ENCODE results near the gene LGMN.
"Not testable (repeated sequence)": the region's sequence is repeated elsewhere in the genome, so short reads cannot be mapped to it uniquely, and the experiment has no call there.

The LGMN gene

DNA sequence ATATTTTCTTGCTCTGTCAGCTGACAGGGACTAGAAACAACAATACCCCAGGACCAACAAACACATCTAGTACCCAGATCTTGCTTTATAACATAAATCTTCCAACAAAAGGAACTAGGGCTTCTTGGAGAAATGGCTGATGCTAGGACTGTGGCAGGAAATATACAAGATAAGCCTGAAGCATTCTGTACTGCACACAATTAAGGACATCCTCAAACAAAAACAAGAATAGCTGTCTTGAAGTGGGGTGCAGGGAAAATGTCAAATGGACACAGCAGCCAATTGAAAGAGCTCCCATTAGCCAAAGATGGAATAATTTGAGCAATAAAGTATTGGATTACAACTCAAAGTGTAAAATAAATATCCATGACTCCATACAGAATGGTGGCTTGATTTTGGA is 50.0 kb downstream of the LGMN start:
- no peak for DNase-seq (ENCODE audit: low read depth, low spot score)

DNA sequence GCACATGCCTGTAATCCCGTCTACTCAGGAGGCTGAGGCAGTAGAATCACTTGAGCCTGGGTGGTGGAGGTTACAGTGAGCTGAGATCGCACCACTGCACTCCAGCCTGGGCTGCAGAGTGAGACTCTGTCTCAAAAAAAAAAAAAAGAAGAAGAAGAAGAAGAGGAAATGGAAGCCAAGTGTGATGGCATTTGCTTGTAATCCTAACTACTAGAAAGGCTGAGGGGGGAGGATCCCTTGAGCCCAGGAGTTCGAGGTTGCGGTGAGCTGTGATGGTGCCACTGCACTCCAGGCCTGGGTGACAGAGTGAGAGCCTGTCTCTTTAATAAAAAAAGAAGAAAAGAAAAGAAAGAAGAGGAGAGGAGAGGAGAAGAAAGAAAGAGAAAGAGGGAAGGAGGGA is 52.1 kb downstream of the LGMN start:
- no peak for DNase-seq (ENCODE audit: low read depth, low spot score)

DNA sequence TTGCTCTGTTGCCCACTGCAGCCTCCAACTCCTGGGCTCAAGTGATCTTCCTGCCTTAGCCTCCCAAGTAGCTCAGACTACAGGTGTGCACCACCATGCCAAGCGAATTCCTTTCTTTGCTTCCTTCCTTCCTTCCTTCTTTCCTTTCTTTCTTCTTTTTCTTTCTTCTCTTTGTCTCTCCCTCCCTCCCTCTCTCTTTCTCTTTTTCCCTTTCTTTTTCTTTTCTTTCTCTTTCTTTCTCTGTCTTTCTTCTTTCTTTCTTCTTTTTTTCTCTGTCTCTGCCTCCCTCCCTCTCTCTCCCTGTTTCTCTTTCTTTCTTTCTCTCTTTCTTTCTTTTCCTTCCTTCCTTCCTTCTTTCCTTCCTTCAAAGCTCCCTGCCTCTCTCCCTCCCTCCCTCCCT is 52.9 kb downstream of the LGMN start:
- DNase-seq (ENCODE audit: low read depth, low spot score) = no peak

DNA sequence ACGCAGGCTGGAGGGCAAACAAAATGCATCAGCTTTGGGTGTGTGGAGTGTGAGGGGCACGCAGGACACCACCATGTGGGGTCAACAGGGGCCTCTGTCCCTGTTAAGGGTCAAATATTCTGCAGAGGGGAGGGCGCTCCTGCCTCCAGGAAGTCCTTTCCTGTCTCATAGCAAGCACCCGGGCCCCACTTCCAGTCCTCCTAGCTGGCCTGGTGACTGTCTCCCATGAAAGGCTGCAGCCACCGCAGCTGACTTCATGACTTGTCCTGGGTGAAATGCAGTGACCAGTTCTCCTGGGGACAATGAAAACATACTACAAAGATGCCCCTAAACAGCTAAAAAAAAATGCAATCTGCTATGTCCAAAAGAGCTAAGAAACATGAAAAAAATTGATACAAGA is 53.6 kb downstream of the LGMN start:
- no peak for DNase-seq (ENCODE audit: low read depth, low spot score)

DNA sequence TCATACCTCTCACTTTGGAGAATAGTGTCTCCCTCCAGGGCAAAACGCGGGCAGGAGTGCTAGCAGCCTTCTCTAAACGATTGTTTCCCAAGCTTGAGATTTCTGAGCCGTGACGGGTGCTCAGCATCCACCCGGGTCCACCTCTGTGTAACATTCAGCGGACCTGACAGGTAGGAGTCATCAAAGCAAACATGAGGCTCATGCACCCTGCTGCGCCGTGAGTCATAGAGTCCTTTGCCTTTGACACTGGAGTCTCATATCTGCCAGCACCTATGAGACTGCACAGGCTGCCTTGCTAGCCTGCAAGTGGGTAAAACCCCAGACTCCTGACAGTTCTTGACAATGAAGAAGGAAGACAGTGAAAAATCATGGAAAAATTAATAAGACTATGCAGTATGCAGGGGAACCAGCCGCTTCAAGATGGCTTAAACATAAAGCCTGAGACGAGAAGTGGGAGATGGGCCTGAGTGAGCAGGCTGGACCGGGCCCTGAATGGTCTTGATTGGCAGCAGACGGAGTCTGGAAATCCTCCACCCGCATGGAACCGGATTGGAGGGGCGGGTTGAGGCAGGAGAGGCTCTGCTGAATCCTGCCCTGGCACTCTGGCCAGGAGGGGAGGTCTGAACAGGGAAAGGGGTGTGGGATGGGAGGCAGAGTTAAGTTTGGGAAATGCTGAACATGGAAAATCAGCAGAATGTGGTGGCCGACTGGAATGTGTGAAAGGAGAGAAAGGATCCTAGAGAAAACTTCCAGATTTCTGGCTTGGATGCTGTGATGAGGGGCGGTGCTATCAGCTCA is 54.2 kb downstream of the LGMN start:
- no peak for DNase-seq (ENCODE audit: low read depth, low spot score)

DNA sequence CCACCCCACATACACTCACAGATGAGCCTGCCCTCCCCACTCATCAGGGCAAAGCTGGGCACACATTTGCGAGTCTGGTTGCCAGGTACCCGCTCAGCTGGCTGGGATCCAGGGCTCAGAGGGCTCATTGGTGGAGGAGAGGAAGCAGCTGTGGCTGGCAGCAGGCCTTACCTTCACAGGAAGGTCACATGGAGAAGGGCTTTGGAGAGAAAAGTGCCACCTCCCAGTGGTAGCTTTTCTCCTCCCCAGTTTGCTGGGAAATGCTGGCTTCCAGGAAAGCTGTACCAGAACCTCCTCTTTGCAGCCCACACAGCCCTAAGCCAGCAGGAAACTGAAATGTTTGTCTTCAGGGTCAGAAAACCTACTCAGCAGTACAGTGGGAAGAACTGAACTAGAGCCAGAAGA is 55.6 kb downstream of the LGMN start:
- no peak for DNase-seq (ENCODE audit: low read depth, low spot score)

DNA sequence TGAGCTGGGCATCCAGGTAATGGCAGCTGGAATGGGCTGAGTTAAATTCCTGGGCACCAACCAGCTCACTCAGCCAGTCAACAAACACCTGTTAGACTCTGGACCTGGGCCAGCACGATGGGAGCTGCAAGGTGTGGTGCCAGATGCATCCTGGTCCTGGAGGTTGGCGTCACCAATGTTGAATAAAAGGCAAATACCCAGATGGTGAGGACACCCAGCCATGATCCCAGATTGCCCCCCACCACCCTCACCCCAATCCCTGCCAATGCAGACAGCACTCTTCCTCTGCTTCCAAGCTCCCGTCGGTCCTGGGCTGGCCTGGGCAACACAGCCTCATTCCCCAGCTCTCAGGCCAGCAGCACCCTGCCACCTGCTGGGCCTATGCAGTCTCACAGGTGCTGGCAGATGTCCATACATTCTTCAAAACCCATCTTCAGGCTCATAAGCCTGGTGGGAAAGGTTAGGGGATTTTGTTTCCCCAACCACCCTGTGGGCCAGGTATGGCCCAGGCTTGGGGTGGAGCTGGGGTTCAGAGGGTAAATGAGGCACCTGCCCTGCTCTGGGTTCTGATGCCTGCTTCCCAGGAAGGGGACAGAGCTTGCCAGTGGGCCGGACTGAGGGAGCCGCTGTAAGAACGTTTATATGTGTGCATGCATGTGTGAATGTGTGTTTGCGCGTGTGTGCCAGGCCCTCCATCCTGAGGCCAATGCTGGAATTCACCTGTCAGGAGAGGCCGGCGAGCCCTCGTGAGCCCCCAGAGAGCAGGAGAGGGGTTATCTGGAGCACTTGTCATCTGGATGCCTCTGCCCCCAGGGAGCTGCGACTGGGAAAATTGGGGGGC is 58.0 kb downstream of the LGMN start:
- DNase-seq (ENCODE audit: low read depth, low spot score) = no peak

DNA sequence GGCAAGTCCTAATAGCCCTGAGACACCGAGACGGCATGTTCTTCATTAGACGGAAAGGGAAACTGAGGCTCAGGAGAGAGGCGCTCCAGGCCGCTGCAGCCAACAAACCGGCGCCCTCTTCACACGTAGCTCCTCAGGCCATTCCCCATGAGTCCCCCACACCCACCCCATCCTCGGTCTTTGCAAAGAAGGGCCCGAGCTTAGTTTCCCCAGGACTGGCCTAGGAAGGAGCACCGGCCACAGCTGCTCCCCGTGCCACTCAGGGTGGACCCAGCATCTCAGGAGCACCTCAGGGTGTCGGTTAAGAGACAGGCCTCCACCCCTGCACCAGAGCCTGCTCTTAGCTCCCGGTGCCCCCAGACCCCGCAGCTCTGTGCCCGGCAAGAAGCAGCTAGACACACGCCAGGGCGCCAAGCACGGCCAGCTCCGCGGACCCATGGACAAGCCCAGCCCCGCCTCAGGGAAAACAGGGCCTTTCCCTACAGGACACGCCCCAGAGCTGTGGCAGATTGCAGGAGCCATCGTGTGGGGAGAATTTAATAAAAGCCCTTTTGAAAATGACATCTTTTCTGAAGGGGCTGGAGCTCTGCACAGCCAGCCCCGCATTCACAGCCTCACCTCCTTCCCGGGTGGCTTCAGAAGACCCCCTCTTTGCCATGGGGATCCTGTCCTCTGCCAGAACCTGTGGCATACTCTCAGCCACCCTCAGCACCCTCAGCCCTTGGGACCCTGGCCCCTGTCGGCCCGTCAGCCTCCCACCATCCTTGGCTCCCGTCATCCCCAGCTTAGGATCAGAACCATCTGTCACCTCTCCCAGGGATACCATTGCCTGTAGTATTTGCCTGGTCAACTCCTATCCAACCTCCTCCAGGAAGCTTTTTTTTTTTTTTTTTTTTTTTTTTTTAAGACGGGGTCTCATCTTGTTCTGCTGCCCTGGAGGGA is 59.7 kb downstream of the LGMN start:
- DNase-seq (ENCODE audit: low read depth, low spot score) = no peak

DNA sequence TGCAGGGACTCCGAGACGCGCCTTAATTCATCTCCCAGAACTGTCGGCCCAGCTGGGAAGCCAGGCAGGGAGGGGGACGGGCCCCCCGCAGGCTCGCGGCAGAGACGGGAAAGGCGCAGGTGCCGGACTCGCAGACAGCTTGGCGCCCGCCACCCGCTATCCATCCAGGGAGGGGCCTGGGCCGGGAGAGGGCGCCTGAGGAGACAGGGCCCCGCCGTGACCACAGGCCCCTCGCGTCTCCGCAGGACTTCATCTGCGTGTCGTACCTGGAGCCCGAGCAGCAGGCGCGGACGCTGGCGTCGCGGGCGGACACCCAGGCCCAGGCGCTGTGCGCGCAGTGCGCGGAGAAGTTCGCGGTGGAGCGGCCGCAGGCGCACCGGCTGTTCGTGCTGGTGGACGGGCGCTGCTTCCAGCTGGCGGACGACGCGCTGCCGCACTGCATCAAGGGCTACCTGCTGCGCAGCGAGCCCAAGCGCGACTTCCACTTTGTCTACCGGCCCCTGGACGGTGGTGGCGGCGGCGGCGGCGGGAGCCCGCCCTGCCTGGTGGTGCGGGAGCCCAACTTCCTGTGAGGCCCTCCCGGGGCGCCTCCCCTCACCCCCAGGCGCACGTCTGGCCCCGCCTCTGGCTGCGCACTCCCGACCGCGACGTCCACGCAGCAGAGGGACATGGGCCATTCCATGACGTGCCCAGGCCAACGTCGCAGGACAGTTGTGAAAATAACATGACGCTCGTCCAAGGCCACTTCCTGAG is 60.6 kb downstream of the LGMN start:
- no peak for DNase-seq (ENCODE audit: low read depth, low spot score)

DNA sequence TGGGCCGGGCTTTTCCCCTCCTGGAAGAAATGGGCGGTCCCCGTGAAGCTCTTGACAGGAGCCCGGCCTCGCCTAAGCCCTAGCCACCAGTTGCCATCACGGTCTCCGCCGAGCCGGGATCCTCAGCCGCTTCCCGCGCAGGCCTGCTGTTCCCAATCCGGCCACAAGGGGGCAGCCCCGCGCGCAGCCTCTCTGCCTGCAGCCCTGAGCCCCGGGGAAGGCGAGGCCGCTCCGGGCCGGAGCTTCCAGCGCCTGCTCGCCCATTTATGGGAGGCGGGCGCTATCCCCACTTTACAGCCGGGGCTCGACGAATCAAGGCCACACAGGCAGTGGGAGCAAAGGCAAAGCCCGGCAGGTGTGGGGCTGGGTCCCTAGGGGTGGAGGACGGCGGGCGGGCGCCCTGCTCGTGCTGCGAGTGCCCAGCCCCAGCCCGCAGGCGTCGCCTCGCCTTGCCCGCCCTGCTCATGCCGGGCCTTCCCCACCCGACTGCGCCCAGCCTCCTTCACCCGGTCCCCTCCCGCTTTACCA is 61.5 kb downstream of the LGMN start:
- no peak for DNase-seq (ENCODE audit: low read depth, low spot score)

DNA sequence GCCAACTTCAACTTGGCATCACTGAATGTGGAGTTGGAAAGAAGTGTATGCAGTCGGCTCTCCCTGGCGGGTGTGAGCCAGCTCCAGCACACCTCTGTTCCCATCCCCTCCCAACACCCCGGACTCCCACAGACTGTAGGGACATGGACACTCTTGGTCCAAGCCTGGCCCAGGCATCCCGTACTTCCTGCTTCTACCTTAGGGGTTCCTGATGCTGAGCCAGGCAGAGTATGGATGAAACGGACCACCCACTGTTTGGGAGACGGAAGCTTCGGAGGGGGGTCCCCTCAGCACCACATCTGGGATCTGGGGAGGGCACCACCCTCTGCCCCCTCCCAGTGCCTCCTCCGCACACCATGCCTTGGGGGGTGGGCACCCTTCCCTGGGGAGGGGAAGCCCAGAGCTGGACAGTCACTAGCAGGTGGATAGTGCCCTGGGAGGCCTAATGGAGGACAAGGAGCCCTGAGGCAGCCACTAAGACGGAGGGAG is 62.0 kb downstream of the LGMN start:
- DNase-seq (ENCODE audit: low read depth, low spot score) = no peak

DNA sequence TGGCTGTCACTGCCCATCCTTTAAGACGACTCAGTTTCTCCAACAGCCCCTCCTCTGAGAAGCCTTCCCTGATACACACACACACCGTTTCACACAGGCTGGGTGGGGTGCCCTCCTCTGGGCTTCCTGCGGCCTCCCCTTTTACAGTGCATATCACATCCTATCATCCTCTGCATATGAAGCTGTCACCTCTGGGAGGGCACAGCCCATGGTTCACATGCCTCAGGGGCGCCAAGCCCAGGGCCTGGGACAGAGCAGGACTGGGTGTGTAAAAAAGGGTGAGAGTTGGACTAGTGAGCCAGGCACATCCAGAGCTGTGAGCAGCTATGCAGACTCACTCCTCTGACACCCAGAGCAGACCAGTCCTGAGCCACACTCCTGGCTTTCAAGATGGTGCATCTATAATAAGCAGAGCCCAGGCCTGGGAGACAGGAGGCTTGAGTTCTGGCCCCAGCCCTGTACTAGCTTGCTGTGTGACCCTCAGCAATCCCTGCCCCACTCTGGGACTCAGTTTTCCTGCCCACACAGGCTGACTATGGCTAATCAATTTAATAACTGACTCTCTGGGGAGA is 62.6 kb downstream of the LGMN start:
- DNase-seq (ENCODE audit: low read depth, low spot score) = no peak

DNA sequence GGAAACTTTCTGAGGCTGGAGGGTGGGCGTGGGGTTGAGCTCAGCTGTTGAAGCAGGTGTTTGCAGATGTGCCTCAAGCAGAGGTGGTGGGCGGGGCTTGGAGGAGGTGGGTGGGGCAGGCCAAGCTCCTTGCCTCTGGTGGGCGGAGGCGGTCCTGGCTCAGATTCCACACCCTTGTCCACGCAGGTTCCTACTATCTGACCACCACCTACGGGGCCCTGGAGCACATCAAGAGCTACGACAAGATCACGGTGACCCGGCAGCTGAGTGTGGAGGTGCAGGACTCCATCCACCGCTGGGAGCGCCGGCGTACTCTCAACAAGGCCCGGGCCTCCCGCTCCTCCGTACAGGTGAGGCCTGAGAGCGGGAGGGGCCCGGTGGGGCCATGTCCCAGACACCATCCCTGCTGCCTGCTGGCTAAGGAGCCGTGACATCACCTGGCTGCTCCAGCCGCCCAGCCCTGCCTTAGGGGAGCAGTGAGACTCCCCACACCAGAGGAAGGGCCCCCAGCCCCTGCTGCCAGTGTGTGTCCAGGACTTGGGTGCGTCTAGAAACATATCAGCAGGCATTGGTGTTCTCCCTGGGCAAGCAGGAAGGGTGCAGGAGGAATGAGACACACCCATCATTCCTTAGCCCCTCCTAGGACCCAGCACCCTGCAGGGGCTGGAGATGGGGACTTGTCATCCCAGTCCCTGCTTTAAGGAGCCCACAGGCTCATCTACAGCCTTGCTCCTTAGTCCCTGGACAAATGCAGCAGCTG is 63.4 kb downstream of the LGMN start:
- no peak for DNase-seq (ENCODE audit: low read depth, low spot score)

DNA sequence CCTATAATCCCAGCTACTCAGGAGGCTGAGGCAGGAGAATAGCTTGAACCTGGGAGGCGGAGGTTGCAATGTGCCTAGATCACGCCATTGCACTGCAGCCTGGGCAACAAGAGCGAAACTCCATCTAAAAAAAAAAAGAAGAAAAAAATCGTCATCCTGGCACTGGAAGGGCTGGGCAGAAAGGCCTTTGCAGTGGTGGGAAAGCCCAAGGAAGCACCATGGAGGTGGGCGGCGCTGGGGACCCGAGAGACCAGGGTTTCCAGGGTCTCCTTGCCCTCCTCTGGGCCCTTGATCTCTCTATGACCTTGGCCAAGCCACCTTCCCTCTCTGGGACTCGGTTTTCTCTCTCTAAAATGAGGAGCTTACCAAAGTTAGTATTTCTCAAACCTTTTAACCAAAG is 65.4 kb downstream of the LGMN start:
- no peak for DNase-seq (ENCODE audit: low read depth, low spot score)

DNA sequence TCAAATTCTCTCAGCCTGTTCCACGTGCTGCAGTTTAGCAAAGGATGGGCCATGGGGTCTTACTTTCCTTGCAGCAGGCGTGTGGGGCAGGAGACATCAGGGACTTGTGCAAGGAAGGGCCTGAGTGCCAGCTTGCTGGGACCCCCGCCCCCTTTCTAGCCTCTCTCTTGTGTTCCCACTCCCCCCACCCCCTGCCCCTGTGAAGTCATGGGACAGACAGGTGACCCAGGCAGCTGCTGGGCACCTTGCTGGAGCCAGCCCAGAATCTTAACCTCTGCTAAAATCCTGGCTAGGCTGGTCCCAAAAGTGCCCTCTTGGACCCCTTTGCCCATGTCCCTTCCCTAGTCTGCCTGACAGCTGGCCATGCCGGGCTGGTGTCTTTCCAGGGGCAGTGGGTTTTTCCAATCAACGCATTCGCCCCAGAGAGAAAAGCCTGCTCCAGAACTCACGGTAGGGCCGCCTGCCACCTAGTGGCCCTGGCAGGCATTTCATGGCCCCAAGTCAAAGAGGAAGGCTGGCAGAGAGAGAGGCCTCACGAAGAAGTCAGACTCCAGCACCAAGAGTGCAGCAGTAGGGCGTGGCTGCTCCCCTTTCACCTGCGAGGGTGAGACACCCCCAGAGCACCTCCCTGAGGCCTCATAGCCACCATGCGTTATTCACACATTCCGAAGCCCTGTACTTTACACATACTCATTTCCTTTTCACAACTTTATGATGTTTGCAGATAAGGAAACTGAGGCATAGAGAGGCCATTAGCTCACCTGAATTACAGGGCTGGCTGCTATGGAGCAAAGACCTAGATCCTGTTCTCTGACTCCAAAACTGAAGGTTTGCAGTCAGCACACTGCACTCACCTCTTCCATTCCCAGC is 67.4 kb downstream of the LGMN start:
- DNase-seq (ENCODE audit: low read depth, low spot score) = peak; percentile 57

DNA sequence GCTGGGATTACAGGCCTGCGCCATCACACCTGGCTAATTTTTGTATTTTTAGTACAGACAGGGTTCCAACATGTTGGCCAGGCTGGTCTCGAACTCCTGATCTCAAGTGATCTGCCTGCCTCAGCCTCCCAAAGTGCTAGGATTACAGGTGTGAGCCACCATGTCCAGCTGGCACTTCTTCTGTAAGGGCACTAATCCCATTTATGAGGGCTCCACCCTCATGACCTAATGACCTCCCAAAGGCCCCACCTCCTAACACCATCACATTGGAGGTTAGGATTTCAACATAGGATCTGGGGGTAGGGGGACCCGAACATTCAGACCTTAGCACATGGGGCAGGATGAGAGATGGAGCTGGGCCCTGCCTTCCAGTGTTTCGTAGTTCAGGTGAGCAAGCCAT is 68.1 kb downstream of the LGMN start:
- not testable (repeated sequence) for DNase-seq (ENCODE audit: low read depth, low spot score)

DNA sequence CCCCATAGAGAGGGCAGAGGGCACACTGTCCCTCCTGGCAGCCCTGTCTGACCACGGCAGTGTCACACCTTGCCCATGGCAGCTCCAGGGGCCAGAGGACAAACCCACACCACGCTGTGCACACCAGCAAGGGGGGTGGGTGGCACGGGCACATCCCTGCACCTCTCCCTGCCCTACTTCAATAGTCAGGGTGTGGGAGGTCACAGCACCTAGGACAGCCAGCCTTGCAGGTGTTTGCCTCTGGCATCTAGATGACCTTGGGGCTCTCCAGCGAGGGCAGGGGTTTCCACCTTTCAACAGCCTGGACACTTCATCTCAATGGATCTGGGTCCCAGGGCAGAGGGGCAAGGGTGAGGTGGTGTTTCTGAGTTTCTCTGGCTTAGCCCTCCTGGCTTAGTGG is 69.2 kb downstream of the LGMN start:
- DNase-seq (ENCODE audit: low read depth, low spot score) = no peak

DNA sequence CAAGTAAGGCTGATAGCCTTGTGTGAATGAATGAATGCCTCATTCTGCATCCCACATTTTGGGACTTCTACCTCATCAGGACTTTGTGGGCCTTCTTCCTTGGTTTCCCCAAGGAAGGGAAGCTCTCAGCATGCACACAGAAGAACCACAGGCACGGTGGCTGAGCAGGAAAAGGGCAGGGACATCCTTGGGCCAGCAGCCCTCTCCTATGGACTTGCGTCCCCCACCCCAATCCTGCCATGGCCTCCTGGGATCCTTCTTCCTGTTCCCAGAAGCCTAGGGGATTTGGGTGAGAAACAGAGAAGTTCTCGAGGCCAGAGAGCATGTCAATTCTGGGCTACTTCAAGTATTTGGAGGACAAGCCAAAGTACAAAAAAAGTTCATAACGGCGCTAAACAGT is 69.7 kb downstream of the LGMN start:
- no peak for DNase-seq (ENCODE audit: low read depth, low spot score)

DNA sequence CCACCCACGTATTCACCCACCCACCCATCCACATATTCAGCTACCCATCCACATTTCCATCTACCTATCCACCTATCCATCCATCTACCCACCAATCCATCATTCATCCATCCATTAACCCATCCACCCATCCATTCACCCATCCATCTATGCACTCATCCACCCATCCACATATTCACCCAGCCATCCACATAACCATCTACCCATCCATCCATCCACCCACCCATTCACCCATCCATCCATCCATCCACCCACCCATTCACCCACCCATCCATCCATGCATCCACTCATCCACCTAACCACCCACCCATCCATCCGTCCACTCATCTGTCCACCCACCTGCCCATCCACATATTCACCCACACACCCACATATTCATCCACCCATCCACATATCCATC is 70.5 kb downstream of the LGMN start:
- DNase-seq (ENCODE audit: low read depth, low spot score) = no peak
